ENCODE results near the gene HTR2B. TPM values are rescaled to one million over a fixed set of nuclear protein-coding genes. Genes with fewer than 3 reads are reported as not detected.

The HTR2B gene
- total RNA-seq, 1 experiment from 2014 or later: not detected

DNA sequence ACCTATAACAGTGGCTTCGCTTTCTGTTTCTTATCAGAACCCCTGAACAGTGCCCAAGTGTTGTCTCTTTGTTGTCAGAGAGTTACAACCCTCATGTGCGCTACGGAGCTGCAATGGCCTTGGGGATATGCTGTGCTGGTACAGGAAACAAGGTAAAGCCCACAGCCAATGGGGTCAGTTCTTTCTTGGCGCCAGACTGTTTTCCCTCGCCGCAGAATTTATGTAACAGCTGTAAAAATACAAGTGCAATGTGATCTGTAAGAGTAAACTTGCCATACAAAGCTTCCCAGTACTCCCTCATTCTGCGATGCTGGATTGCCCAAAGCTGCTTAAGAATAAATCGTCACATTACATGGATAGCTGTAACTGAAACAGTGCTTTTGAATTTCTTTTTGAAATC lies 13.9 kb upstream of the HTR2B start:
- no peak overlapping the region for H3K9ac ChIP-seq (ENCODE audit: low read length)
- no peak overlapping the region for H3K4me3 ChIP-seq (replicated peaks in 1 of 2; ENCODE audit: low read depth in 1 of 2, low read length in 2 of 2)
- no peaks in the 10 kb centered on the region for H3K4me1 ChIP-seq (ENCODE audit: control insufficient read depth in 1 of 2, insufficient read depth in 2 of 2, low read length in 2 of 2)
- no peaks in the 10 kb centered on the region for H3K9me2 ChIP-seq (ENCODE audit: insufficient read depth)
- no peak overlapping the region for H2AFZ ChIP-seq (ENCODE audit: low read depth, low read length, poor library complexity, severe bottlenecking)
- no peaks in the 10 kb centered on the region for H3K9me3 ChIP-seq (ENCODE audit: control insufficient read depth in 1 of 2, insufficient read depth in 1 of 2, low read depth in 1 of 2, low read length in 2 of 2)
- intact Hi-C loops (cut with micrococcal nuclease): no loop called here
- no TSS peak for BruUV-seq (replicated peaks)
- H4K20me1 ChIP-seq (ENCODE audit: insufficient read depth): 0 out of 2 replicates have a peak, but pooled peaks cover 11% of the 10 kb centered on the region
- H3K36me3 ChIP-seq (ENCODE audit: control insufficient read depth in 1 of 2, insufficient read depth in 2 of 2, low read length in 2 of 2): 0 out of 4 replicates have a peak, but pooled peaks cover 0 to 3% of the 10 kb centered on the region in 2 experiments
- ATAC-seq (no peak), DNase-seq (ENCODE audit: low read depth, low spot score) (no peak)
- H3K27me3 ChIP-seq (ENCODE audit: insufficient read depth, low read length): no peaks in the 10 kb centered on the region
- CTCF ChIA-PET: no interaction called here
- RAD21 ChIA-PET (ENCODE audit: low non-redundant PET in 1 of 2, low total read pairs in 2 of 2, uncharacterized antibody in 2 of 2, unreplicated experiment in 2 of 2): no interaction called here
- no peak overlapping the region for H3K4me2 ChIP-seq (ENCODE audit: low read length)
- POLR2A ChIA-PET: no interaction called here
- peaks cover 52% of the 10 kb centered on the region for H3K79me2 ChIP-seq (ENCODE audit: insufficient read depth, low read length)
- TF ChIP-seq EZH2phosphoT487 (IDR thresholded peaks at IDR 0.05; ENCODE audit: borderline replicate concordance) (no peak), CEBPB (IDR thresholded peaks at IDR 0.05; ENCODE audit: low read depth) (no peak), EGR1 (IDR thresholded peaks at IDR 0.05; ENCODE audit: low read depth) (no peak), POLR2A (IDR thresholded peaks at IDR 0.05; ENCODE audit: borderline replicate concordance, extremely low read depth, insufficient read depth, insufficient read length) (no peak), SIN3A (IDR thresholded peaks at IDR 0.05; ENCODE audit: low read depth) (no peak), SP1 (IDR thresholded peaks at IDR 0.05; ENCODE audit: low read depth) (no peak), ZNF274 (IDR thresholded peaks at IDR 0.05; ENCODE audit: low read depth, low read length) (no peak), TCF7L2 (IDR thresholded peaks at IDR 0.05; ENCODE audit: borderline replicate concordance, extremely low read depth, insufficient read depth, insufficient read length) (no peak), FOSL1 (IDR thresholded peaks at IDR 0.05; ENCODE audit: low read depth) (no peak), ELF1 (IDR thresholded peaks at IDR 0.05; ENCODE audit: borderline replicate concordance, low read depth) (no peak), CBX3 (IDR thresholded peaks at IDR 0.05; ENCODE audit: low read depth) (no peak), POLR2AphosphoS5 (IDR thresholded peaks at IDR 0.05; ENCODE audit: low read depth, low read length) (no peak), ZFX (IDR thresholded peaks at IDR 0.05) (no peak), EZH2 (IDR thresholded peaks at IDR 0.05) (no peak), SRF (IDR thresholded peaks at IDR 0.05; ENCODE audit: low read depth) (no peak)
- TF ChIP-seq, protein P1, sequence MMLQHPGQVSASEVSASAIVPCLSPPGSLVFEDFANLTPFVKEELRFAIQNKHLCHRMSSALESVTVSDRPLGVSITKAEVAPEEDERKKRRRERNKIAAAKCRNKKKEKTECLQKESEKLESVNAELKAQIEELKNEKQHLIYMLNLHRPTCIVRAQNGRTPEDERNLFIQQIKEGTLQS (IDR thresholded peaks at IDR 0.05): no peak
- TF ChIP-seq, protein P2, sequence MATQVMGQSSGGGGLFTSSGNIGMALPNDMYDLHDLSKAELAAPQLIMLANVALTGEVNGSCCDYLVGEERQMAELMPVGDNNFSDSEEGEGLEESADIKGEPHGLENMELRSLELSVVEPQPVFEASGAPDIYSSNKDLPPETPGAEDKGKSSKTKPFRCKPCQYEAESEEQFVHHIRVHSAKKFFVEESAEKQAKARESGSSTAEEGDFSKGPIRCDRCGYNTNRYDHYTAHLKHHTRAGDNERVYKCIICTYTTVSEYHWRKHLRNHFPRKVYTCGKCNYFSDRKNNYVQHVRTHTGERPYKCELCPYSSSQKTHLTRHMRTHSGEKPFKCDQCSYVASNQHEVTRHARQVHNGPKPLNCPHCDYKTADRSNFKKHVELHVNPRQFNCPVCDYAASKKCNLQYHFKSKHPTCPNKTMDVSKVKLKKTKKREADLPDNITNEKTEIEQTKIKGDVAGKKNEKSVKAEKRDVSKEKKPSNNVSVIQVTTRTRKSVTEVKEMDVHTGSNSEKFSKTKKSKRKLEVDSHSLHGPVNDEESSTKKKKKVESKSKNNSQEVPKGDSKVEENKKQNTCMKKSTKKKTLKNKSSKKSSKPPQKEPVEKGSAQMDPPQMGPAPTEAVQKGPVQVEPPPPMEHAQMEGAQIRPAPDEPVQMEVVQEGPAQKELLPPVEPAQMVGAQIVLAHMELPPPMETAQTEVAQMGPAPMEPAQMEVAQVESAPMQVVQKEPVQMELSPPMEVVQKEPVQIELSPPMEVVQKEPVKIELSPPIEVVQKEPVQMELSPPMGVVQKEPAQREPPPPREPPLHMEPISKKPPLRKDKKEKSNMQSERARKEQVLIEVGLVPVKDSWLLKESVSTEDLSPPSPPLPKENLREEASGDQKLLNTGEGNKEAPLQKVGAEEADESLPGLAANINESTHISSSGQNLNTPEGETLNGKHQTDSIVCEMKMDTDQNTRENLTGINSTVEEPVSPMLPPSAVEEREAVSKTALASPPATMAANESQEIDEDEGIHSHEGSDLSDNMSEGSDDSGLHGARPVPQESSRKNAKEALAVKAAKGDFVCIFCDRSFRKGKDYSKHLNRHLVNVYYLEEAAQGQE (IDR thresholded peaks at IDR 0.05; ENCODE audit: low read depth): no peak
- H3K27ac ChIP-seq (ENCODE audit: low read depth, low read length): no peak overlapping the region
